HG03442 (cell line): ENCODE results near the gene ZNF836.
"Not testable (repeated sequence)": the region's sequence is repeated elsewhere in the genome, so short reads cannot be mapped to it uniquely, and the experiment has no call there.

Experiments
- ATAC-seq: cut with Tn5 transposase; IDR thresholded peaks from one replicate; pipeline ENCODE4 v1.9.1; 2021; ENCODE audit warnings: mild to moderate bottlenecking, moderate library complexity; ENCODE audit not compliant: unreplicated experiment

The ZNF836 gene

DNA sequence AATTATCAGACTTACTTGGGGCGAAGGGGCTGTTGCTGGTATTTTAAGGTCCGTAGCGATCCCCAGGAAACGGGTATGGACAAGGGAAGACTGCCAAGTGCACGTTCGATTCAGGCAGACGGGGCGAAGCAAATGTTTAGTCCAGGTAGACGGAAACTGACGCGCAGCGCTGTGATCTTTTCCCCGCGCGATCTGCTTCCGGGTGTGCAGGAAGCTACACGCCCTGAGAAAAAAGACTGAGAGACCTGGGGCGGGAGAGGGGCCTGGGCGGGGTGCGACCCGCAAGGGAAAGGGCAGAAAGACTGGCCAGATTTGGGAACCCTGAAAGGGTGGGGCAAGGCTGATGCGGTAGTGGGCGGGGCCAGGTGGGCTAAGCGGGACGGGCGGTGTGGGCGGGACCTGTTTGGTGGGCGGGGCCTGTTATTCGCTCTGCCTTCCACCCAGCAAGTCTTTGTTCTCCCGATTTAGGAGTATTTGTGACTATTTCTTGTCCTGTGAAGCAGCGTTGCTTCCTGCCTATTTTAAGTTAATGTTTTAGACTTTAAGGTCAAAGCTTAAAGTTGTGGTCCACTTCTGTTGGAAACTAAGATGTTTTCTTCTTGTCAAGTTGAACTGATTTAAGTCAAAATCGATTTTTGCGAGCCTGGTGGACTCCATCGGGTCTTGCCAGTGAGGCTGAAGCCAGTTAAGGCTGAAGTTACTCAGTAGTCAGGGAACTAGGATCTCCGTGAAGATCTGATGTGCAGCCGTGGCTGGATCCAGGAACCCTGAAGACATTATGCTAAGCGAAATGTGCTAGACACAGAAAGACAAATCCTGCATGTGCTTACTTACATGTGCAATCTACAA, at the start of gene ZNF836:
Gene ZNF836 (minus strand): TSS at position 301 of the 849 bp plus-strand sequence. CDS start 3,549 bp downstream, outside the sequence.
- ATAC-seq = peak; percentile 73

DNA sequence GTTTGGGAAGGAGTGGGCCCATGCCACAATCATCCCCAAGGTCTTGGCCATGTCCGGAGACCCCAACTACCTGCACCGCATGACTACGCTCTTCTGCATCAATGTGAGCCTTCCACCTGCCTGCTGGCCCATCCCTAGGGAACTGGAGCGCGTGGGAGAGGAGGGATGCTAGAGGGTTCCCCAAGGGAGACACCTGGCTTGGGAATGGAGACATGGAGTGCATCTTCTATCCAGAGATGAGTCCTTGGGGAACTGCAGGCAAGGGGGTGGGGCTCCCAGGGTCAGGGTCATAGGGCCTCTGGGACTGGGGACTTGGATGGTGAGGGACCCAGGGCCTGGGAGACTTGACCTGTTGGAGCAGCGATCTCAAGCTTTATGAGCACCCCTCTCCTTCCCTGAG, 49.6 kb upstream of the ZNF836 start:
- no peak for ATAC-seq

DNA sequence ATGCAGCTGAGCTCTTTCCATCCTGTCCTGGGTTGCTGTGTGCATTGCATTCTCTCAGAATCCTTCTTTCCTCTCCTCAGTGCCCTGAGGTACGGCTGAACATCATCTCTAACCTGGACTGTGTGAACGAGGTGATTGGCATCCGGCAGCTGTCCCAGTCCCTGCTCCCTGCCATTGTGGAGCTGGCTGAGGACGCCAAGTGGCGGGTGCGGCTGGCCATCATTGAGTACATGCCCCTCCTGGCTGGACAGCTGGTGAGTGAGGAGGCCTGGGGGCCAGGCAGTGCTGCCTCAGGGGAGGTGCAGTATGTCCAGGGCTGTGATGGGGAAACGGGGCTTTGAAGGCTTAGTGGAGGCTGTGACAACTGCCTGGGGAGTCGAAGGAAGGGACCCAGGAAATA, 48.2 kb upstream of the ZNF836 start:
- ATAC-seq = no peak

DNA sequence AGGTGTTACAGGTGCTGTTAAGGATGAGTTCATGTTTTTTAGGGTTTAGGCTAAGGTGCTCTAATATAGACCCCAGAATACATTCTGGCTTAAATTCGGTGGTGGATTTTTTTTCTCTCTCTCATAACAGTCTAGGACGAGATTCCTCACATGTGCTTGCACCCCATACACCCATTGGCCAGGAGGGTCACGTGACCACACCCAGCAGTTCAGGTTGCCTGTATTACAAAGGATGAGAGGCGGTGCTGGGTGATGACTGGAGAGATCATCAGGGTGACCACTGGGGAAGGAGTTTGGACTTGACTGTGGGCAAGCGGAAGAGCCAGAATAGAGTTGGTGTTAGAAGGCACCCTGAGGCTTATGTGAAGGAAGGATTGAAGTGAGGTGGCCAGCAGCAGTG, 46.2 kb upstream of the ZNF836 start:
- ATAC-seq = no peak

DNA sequence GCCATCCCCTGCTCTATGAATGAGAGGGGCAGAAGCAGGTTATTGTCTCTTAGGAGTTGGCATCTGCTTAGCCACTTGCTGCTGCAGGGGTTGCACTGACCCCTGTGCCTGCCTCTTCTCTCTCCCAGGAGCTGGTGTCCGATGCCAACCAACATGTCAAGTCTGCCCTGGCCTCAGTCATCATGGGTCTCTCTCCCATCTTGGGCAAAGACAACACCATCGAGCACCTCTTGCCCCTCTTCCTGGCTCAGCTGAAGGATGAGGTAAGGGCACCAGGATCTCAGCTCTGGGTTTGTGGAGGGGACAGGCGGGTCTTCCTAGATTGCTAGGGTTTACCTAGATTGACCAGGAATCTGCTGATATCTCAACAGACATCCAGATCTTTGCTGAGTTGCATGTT, 45.0 kb upstream of the ZNF836 start:
- no peak for ATAC-seq

DNA sequence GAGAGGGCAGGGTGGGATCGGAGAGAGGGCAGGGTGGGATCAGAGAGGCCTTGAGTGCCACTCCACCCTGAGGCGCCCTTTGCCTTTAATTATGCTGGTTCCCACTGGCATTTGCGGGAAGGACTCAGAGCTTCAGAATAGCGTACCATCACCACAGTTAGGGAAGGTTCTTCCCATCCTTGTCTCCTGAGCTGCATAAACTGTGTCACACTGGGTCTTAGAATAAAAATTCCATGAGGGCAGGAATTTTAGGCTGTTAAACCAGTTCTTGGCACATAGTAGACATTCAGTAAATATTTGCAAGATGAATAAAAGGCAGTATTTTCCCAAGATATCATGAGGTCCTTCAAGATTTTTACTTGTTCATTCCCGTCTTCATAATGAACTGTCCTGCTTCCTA, 42.8 kb upstream of the ZNF836 start:
- ATAC-seq = no peak

DNA sequence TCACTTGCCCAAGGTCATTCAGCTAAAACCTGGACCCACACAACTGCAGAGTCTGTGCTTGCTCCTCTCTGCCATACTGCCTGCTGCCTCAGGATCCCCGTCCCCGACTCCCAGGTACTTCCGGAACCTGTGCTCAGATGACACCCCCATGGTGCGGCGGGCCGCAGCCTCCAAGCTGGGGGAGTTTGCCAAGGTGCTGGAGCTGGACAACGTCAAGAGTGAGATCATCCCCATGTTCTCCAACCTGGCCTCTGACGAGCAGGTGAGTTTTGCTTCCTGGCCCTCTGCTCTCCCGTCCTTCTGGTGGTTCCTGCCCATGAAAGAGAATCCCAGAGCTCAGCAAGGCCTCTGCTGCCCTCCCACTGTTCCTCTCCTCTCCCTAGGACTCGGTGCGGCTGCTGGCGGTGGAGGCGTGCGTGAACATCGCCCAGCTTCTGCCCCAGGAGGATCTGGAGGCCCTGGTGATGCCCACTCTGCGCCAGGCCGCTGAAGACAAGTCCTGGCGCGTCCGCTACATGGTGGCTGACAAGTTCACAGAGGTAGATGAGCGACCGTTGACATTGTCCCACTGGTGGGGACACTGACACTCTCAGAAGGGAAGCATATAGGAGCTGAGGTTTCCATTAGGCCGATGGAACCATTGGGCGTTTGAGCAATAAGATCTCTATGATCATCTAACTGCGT, 41.3 kb upstream of the ZNF836 start:
- ATAC-seq = no peak

DNA sequence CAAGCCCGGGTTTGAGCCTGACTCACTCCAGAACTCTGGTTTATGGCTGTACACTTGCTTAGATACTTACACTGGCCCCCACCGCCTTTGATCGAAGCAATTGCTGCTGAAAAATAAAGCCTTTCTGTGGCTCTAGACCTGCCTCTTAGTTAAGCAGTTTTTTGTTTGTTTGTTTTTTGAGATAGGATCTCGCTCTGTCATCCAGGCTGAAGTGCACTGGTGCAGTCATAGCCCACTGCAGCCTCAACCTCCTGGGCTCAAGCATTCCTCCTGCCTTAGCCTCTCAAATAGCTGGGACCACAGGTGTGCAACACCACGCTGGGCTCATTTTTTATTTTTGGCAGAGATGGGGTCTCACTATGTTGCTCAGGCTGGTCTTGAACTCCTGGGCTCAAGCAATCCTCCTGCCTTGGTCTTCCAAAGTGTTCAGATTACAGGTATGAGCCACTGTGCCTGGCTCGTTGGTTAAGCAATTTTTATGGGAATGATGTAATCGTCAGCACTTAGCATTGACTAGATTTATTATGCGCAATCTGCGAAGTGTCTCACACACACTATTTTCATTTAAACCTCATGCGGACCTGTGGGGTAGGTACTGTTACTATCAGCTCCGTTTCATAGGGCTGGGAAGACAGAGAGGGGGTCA, 40.6 kb upstream of the ZNF836 start:
- no peak for ATAC-seq

DNA sequence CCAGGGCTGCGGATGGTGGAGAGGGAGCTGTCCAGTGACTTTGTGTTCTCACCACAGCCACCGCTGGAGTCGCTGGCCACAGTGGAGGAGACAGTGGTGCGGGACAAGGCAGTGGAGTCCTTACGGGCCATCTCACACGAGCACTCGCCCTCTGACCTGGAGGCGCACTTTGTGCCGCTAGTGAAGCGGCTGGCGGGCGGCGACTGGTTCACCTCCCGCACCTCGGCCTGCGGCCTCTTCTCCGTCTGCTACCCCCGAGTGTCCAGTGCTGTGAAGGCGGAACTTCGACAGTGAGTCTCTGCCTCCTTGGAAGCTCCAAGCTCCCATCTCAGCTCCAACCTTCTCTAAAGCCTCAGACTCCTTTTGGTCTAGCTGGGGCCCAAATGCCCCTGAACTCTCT, 39.8 kb upstream of the ZNF836 start:
- no peak for ATAC-seq

DNA sequence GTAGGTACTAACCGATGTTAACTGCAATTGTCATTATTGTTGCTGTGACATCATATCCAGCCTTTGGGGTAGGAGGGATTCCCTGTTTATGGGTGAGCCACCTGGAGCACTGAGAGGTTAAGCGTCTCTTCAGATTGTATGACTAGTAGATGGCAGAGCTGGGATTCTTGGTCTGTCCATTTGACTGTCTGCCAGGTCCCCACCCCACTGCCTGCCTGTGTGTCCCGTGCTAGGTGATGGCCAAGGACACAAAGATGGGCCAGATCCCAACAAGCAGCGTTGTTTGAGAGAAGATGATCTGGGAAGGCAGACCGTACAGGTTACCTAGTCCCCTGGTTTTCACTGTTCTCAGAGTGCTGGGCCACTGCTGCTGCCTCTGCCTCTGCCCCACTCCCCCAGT, 35.1 kb upstream of the ZNF836 start:
- ATAC-seq = no peak

DNA sequence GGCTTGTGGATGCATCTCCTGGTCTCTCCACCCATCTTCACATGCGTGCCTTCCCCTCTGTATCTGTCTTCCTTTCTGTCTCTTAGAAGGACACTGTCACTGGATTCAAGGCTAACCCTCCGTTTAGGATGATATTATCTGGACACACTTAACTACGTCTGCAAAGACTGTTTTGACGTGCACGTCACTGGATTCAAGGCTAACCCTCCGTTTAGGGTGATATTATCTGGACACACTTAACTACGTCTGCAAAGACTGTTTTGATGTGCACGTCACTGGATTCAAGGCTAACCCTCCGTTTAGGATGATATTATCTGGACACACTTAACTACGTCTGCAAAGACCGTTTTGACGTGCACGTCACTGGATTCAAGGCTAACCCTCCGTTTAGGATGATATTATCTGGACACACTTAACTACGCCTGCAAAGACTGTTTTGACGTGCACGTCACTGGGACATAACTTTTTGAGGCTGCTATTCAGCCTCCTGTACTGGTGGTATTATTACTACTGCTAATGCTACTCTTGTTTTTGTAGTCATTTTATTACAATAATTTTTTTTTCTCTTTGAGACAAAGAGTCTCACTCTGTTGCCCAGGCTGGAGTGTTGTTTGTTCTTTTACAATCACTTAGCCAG, 29.5 kb upstream of the ZNF836 start:
- not testable (repeated sequence) for ATAC-seq

DNA sequence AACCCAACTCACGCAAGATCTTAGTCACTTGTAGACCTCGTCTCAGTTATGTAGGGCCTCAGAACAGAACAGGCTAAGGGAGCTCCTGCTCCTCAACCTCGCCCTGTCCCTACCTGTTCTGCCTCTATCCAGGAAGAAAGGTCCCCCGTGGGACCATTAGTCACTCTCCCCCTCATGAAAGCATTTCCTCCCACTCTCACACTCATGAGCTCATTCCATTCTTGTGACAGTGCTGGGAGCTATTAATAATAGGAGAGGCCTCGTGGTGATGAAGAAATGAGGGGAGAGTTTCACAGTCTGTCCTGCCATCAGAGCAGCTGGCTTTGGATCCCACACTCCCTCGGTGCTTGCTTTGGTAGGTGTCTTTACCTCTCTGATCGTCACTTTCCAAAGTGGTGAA, 28.6 kb upstream of the ZNF836 start:
- no peak for ATAC-seq

DNA sequence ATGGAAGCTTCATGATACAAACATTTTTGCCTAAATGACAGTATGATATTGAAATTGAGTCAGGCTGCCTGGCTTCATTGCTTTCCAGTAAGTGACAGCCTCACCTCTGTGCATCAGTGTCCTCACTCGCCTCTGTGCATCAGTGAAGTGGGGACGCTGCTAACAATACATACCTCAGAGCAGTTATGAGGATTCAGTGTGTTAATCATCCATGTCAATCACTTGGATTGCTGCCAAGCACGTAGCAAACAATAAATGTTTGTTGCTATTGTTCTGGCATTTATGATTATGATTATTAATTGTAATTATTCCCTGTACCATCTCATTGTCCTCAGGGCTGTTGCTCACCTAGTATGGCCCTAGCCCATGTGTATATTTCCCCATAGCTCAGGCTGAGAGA, 27.3 kb upstream of the ZNF836 start:
- no peak for ATAC-seq

DNA sequence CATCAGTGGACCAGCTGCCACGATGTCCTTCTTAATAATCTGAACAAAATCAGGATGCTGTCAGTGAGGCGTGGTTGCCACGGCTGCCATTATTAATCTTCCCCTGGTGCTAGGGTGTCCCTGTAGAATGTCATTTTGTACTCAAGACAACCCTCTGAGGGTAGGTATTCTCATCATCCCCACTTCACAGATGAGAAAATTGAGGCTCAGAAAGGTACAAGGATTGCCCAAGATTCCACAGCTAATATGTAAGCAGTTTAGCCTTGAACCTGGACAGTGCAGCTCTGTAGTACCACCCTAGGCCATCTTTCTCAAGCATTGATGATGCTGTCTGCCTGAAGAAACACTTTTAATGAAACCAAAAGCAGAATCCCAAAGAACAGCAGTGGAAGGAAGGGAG, 26.5 kb upstream of the ZNF836 start:
- no peak for ATAC-seq

DNA sequence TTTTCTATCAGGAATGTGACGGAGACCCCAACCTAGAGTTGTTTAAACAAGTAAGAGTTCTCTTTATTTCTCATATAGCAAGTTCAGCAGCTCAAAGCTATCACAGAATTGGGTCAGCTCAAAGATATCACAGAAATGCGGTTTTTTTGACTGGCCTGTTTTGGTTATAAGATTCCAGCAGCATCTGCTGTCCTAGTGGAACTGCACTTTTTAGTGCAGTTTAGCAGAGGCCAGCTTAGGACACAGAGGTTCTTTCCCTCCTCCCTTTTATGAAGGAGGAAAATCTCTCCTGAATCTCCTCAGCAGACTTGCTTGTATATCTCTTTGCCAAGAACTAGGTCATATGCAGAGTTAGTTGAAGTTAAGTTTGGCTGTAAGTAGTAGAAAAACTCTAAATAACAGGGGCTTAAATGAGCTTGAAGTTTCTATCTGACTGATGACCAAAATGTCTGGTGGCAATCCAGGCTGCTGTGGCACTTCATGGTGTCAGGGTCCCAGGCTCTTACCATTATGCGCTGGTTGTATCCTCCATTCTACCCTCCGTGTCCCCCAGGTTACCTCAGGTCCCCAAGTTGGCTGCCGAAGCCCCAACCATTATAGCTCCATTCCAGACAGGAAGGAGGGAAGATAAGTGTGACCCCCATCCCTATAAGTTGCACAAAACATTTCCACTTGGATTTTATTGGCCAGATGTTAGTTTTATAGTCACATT, 25.0 kb upstream of the ZNF836 start:
- ATAC-seq = no peak

DNA sequence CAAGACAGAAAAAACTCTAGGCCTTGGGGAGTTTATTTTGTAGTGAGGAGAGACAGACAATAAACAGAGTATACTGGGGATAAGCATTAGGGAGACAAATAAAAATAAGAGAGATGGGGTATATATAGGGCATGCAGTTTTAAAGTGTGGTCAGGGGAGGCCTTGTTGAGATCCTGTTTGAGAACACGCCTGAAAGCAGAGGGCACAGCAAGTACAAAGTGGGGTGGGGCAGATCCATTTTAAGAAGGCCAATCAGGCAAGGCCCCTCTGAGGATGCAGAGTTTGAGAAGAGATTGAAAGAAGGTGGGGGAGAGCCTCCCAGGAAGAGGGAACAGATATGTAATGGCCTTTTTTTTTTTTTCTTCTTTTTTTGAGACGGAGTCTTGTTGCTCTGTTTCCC, 20.5 kb upstream of the ZNF836 start:
- ATAC-seq = no peak

DNA sequence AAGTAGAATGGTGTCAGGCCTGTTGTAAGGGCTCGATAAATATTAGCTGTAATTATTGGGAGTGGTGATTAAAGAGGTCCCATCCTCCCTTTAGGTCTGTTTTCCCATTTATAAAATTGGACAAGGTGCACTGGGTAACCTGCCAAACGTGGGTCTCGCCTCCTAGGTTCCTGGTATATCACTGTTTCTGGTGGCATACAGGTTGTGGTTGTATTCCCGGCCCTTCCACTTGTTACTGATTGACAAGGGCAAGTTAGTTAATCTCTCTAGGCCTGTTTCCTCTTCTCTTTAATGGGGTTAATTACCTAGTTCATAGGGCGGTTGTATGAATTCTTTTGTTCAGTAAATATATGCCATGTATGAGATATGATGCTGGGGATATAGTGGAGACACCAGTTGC, 20.0 kb upstream of the ZNF836 start:
- ATAC-seq = no peak

DNA sequence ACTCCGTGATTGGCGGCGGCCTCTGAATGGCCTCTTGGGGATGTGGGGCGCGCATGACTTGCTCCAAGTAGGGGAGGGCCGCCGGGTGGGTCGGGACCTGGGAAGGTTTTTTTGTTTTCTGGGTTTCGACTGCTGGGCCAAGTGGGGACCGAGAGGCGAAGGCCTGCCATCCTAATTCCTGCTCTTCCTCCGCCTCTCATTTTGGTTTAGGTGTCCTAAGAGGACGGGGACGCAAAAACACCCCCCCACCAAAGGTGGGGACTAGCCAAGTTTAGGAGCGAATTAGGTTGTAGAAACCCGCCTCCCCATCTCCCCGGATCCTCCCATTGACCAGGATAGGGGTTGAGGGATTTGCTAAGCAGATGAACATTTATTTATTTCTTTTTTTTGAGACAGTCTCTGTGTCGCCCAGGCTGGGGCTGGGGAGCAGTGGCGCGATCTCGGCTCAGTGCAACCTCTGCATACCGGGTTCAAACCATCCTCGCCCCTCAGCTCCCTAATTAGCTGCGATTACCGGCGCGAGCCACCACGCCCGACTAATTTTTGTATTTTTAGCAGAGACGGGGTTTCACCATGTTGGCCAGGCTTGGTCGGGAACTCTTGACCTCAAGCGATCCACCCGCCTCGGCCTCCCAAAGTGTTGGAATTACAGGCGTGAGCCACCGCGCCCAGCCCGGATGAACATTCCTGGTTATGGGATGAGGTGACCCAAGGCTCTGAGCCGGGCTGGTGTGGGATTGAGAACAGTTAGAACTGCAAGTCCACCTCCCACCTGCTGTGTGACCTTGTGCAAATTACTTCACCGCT, 19.3 kb upstream of the ZNF836 start:
- no peak for ATAC-seq

DNA sequence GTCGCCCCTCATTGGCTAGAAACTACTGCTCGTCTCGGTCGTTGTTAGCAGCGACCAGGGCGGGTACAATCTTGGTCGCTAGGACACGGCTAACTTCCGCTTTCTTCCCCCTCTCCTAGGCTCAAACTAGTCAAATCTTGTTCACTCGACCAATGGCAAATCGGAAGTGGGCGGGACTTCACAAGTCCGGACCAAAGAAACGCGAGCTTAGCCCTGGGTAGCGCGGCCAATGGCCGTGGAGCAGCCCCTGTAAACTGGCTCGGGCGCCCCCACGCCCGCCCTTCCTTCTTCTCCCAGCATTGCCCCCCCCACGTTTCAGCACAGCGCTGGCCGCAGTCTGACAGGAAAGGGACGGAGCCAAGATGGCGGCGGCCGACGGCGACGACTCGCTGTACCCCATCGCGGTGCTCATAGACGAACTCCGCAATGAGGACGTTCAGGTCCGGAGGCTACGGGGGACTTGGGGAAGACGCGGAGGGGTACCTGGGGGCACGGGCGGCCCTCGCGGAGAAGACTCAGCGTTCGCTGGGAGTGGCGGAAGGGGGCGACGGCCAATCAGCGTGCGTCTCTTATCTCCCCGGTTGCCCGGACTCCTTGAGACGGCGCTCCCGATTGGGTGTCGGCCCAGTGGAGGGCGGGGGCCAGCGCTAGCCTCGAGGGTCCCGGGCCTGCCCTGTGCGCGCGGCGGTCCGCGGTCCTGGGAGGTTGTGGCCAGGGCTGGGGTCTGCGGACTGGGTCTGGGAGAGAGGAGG, 18.5 kb upstream of the ZNF836 start, which contains the start of gene PPP2R1A:
Gene PPP2R1A (plus strand): TSS at position 318 of the 752 bp plus-strand sequence. CDS start 45 bp downstream, at position 363.
- peak; percentile 88 for ATAC-seq
